ENCODE data around the gene EPHX1.

DNA sequence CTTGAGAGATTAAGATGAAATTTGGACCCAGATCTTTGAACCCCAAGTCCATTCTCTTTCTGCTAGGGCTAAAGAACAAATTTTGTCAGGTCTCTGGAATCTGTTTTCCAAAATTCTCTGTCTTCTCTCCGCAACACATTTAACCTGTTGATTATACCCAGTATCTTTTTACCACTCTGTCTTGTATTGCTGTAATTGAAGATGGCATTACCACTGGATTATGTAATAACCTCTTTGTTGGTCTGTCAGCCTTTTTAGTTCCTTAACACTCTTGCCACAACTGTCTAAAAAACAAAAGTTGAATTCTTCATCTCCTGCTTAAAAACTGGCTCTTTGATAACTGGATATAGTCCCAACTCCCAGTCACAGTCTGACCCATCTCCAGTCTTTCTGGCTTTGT, 29.3 kb upstream of the EPHX1 start:
- TF ChIP-seq EZH2 (IDR thresholded peaks at IDR 0.05; ENCODE audit: insufficient read depth, poor library complexity, severe bottlenecking) (no peak), EZH2phosphoT487 (IDR thresholded peaks at IDR 0.05; ENCODE audit: insufficient read depth, low read depth) (no peak)
